ENCODE results near the gene VTI1A. TPM values are rescaled to one million over a fixed set of nuclear protein-coding genes. Genes with fewer than 3 reads are reported as not detected.

Gene VTI1A
- total and polyA plus RNA-seq, 2 of the 8 experiments (the other 6 are each of a cell fraction or from before 2014, with no cell fraction given), result 6.0 to 20.0 TPM

GRCh38 chr10:112637901-112638300 is 190.9 kb downstream of the VTI1A start:
- no peaks in the 10 kb centered on the region for H3K79me1 ChIP-seq (ENCODE audit: low read depth, low read length)
- H3K23me2 ChIP-seq (ENCODE audit: low read depth, low read length), result no peaks in the 10 kb centered on the region
- H2BK20ac ChIP-seq (ENCODE audit: low read length), result no peak overlapping the region
- H2AFZ ChIP-seq (ENCODE audit: low read length), result no peak overlapping the region
- H3K9ac ChIP-seq (replicated peaks in 1 of 4; ENCODE audit: extremely low read depth in 1 of 4, low read depth in 3 of 4, low read length in 3 of 4), result no peak overlapping the region
- H3K56ac ChIP-seq (replicated peaks; ENCODE audit: insufficient read length, low read depth, low read length), result no peak overlapping the region
- FAIRE-seq (peak; percentile 68), DNase-seq (ENCODE audit: low read depth in 1 of 2, low spot score in 2 of 2) (no peak)
- H3K27ac ChIP-seq (ENCODE audit: low read depth, low read length), result no peak overlapping the region
- H3K27me3 ChIP-seq (replicated peaks in 1 of 4; ENCODE audit: control insufficient read depth in 3 of 4, extremely low read depth in 1 of 4, insufficient read depth in 3 of 4, low read length in 3 of 4), result no peaks in the 10 kb centered on the region
- no peak overlapping the region for H3K14ac ChIP-seq (ENCODE audit: insufficient read length)
- no peak overlapping the region for H2BK120ac ChIP-seq (replicated peaks; ENCODE audit: low read depth, low read length)
- 84% methylated on average over 3 of the region's 3 CpGs; no CpG with 5 or more reads in 1 of the 2 experiments for WGBS, 2 experiments (ENCODE audit: extremely low coverage in 1 of 2, insufficient coverage in 1 of 2, insufficient read length in 1 of 2, insufficient replicate concordance in 2 of 2, low coverage in 1 of 2, low lambda C conversion rate in 2 of 2, missing lambda C conversion rate in 1 of 2)
- CTCF ChIA-PET (ENCODE audit: partially characterized antibody), result interaction anchor here (0.5 to 1.1 kb wide), 3 partner anchors 13 to 497 kb away, joined by 3 to 4 read pairs (median 3); no protein-coding TSS in a partner anchor
- no peak overlapping the region for H2BK12ac ChIP-seq (ENCODE audit: low read depth, low read length)
- H2AK5ac ChIP-seq (ENCODE audit: low read depth, low read length), result no peak overlapping the region
- H3K4me3 ChIP-seq (ENCODE audit: extremely low read depth in 1 of 4, insufficient read depth in 2 of 4, low read depth in 3 of 4, low read length in 4 of 4), result no peak overlapping the region
- no peaks in the 10 kb centered on the region for H3K9me3 ChIP-seq (ENCODE audit: insufficient read depth in 2 of 2, low read depth in 1 of 2, low read length in 1 of 2)
- H3K4me2 ChIP-seq (ENCODE audit: insufficient read depth in 1 of 2, low read depth in 2 of 2, low read length in 2 of 2), result no peak overlapping the region
- TF ChIP-seq CTBP2 (IDR thresholded peaks at IDR 0.05; ENCODE audit: borderline replicate concordance, insufficient read depth, insufficient read length, low read length), result no peak
- H3K79me2 ChIP-seq (ENCODE audit: control insufficient read depth in 1 of 2, insufficient read depth in 2 of 2, low read length in 2 of 2), result no peaks in the 10 kb centered on the region
- H3K23ac ChIP-seq (ENCODE audit: insufficient read length), result no peak overlapping the region
- no peak overlapping the region for H3K18ac ChIP-seq (ENCODE audit: extremely low read depth, low read length)
- no peak overlapping the region for H2BK15ac ChIP-seq (ENCODE audit: low read length)
- H3K4me1 ChIP-seq (replicated peaks in 1 of 4; ENCODE audit: control insufficient read depth in 3 of 4, insufficient read depth in 4 of 4, low read length in 3 of 4), result peaks cover 0 to 4% (median 0%) of the 10 kb centered on the region in 4 experiments; a peak in 1 of 7 replicates
- POLR2A ChIA-PET (ENCODE audit: partially characterized antibody), result no interaction called here
- no peak overlapping the region for H4K8ac ChIP-seq (ENCODE audit: extremely low read depth, insufficient read depth, low read length)
- H2BK5ac ChIP-seq (ENCODE audit: low read depth, low read length), result no peak overlapping the region
- no peaks in the 10 kb centered on the region for H4K20me1 ChIP-seq (replicated peaks in 1 of 2; ENCODE audit: control insufficient read depth in 1 of 2, insufficient read depth in 2 of 2, low read length in 2 of 2)
- no peak overlapping the region for H4K5ac ChIP-seq (ENCODE audit: insufficient read length, low read depth, low read length)
- no peaks in the 10 kb centered on the region for H3K36me3 ChIP-seq (ENCODE audit: control insufficient read depth in 2 of 4, insufficient read depth in 4 of 4, low read length in 3 of 4)
- no peak overlapping the region for H3K4ac ChIP-seq (replicated peaks; ENCODE audit: insufficient read length, low read depth, low read length)
- H4K91ac ChIP-seq (replicated peaks; ENCODE audit: insufficient read length, low read length), result no peak overlapping the region
